GM13977 (cell line): ENCODE data around the gene SPAG8.

Experiments
- DNase-seq: peaks from one replicate; pipeline ENCODE4 v3.0.0; 2012; ENCODE audit warnings: low spot score
- in situ Hi-C: fragments of 300-500 bp; cut with MboI; formaldehyde crosslinking; loops from one replicate; pipeline ENCODE4 v1.12.0; 2022; ENCODE audit warnings: low sequenced_read_pairs, low pct_unique_long_range_greater_than_20kb, mixed read lengths, inconsistent platforms; ENCODE audit not compliant: unreplicated experiment
- TF ChIP-seq, protein P1 (sequence below): IDR thresholded peaks from 2 replicates; pipeline ENCODE4 v1.5.1; 2012; ENCODE audit warnings: mild to moderate bottlenecking, control low read depth; ENCODE audit not compliant: insufficient read depth; ENCODE audit errors: extremely low read depth, missing control alignments

SPAG8 gene

DNA sequence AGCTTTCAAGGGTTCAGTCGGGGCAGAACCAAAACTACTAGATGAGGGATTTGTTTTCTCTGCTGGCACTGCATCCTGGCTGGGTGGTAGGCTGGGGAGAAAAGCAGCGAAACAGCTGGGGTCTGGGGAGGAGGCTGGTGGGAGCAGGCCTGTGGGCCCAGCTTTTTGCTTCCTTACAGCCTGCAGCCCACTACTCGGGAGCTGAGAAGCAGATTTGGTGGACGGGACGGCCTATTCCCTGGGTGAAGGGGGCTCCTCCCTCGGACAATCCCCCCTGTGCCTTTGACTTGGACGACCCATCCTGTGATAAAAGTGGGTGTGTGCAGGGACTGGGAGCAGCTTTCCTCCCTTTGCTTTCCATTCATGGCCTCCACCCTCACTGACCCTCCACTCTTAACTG is 11.5 kb downstream of the SPAG8 start:
- in situ Hi-C loops = no loop called here
- TF ChIP-seq, protein P1, sequence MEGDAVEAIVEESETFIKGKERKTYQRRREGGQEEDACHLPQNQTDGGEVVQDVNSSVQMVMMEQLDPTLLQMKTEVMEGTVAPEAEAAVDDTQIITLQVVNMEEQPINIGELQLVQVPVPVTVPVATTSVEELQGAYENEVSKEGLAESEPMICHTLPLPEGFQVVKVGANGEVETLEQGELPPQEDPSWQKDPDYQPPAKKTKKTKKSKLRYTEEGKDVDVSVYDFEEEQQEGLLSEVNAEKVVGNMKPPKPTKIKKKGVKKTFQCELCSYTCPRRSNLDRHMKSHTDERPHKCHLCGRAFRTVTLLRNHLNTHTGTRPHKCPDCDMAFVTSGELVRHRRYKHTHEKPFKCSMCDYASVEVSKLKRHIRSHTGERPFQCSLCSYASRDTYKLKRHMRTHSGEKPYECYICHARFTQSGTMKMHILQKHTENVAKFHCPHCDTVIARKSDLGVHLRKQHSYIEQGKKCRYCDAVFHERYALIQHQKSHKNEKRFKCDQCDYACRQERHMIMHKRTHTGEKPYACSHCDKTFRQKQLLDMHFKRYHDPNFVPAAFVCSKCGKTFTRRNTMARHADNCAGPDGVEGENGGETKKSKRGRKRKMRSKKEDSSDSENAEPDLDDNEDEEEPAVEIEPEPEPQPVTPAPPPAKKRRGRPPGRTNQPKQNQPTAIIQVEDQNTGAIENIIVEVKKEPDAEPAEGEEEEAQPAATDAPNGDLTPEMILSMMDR = no peak
- DNase-seq = no peak

DNA sequence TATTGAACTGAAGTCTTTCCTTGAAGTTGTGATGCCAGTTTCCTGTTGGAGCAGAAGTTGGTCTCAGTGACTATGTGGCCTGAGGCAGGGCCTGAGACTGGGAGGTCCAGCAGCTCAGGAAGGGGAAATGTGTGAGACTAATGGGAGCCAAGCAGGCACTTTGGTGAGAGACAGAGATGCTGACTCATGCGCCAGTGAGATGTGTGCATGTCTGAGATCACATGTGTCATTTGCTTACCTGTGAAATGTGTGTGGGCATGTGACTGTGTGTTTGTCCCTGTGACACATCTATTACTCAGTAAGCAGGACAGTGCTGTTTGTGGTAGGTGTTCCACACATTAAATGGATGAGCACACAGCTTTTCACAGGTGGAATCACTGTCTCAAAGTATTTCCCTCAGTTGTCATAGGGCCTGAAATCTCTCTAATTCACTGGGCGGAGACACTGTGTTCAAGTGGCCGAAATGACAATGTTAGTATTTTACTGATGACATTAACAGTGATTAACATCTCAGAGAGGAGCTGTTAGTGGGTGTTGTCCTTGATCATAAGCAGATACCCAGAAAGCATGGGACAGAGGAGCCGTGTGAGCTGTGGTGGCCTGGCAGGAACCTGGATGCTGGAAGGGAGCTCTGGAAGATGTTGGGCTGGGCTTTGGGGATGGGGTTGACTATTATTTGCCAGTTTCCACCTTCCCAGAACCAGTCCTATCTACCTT is 13.2 kb downstream of the SPAG8 start:
- DNase-seq = no peak
- in situ Hi-C loops = no loop called here
- TF ChIP-seq, protein P1 = no peak

DNA sequence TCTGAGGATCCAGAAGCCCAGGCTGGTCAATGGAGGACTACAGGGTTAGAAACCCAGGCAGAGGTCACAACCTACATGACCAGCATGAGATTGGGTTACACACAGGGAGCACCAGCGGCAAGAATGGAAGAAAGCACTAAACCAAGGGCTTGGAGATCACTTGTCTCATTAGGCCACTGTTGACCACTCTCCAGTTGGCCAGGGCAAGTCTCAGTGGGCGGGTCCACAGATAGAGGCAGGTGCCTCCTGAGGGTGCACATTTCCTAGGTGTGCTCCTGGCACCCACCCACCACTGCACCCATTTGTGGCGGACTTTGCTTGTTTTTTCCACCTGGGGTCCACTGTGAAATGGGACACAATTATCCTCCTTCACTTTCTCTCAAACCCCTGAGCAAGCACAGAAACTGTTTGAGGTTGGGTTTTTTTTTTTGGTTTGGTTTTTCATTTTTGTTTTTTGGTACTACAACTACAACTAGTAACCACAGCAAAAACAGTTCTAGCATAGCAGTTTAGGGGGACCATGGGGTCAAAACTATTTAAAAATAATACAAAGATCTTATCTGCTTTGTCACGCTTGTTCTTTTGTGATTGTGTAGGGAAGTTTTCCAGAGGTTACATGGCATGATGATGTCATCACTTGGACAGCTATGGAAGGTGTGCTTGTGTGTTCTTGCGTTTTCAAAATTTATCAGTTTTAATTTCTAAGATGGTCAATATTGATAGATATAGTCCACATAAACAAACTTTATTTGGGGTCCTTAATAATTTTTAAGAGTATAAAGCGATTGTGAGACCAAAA is 14.6 kb downstream of the SPAG8 start:
- in situ Hi-C loops = no loop called here
- no peak for DNase-seq
- TF ChIP-seq, protein P1 = no peak

DNA sequence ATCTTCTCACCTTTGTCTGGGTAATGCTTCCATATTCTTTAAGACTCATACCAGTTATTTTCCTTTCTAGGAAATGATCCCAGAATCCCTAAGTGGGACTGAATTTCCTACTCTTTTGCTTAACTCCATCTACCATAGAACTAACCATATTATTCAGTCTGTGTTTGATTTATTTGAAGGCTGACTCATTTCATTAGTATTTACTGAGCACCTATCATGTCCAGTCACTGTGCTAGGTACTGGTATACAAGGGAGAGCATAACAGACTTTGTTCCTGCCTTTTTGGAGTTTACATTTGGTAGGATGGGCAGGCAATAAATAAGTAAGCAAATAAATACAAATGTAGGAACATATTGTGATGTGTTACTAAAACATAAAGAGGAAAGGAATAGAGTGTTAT is 16.4 kb downstream of the SPAG8 start:
- in situ Hi-C loops = no loop called here
- TF ChIP-seq, protein P1 = no peak
- DNase-seq = no peak

DNA sequence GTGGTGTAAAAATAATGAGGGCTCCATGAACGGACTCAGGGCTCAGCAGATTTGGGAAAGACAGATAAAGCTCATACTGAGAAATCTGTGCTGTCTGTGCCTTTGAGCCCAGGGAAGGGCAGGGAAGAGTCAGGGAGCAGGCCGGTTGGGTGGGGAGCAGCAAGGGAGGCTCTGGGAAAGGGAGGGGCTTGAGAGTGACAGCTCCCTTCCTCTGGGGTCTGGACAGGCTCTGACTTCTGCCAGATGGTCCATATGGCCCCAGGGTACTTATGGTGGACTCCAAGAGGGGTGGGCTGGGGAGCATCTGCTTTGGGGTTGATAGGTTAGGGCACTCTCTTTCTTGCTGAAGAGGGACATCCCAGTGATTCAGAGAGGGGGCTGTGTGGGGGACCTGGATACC is 18.6 kb downstream of the SPAG8 start:
- in situ Hi-C loops = no loop called here
- TF ChIP-seq, protein P1 = no peak
- DNase-seq = no peak

DNA sequence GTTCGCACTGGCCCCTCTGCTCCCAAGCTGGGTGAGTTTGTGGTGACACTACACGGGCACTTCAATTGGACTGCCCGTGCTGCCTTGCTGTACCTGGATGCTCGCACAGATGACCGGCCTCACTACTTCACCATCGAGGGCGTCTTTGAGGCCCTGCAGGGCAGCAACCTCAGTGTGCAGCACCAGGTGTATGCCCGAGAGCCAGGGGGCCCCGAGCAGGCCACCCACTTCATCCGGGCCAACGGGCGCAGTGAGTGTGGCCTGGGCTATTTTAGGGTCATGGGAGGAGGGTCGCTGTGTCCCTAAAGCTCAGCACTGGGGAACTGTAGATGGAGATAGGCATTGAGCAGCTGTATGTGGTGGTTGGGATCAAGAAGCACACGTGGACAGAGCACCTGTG is 19.2 kb downstream of the SPAG8 start:
- TF ChIP-seq, protein P1 = no peak
- in situ Hi-C loops = no loop called here
- no peak for DNase-seq
